RKO (cell line): ENCODE measurements around the gene CA4.
"Not testable (repeated sequence)": the region's sequence is repeated elsewhere in the genome, so short reads cannot be mapped to it uniquely, and the experiment has no call there.

Experiments used
- DNase-seq: peaks from one replicate; pipeline ENCODE4 v3.0.0-alpha.2; 2016; ENCODE audit warnings: low spot score

CA4 gene

DNA sequence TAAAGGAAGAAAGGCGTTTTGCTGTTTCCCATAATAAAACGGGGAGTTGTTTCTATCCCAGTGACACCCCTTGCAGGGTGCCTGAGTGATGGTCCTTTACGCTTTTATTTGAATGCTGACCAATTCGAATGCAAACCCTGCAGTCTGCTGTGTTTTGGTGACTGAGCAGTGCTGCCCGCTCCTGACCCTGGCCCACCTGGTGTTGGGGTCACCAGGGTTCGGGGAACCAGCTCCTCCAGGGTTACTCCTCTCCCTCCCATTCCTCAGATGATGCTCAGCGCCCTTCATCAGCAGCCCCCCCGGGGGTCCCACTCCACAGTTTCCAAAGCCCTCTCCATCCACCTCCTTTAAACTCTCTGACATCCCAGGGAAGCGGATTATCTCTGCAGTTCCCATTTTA, 6.0 kb downstream of the CA4 start:
- DNase-seq, result no peak

DNA sequence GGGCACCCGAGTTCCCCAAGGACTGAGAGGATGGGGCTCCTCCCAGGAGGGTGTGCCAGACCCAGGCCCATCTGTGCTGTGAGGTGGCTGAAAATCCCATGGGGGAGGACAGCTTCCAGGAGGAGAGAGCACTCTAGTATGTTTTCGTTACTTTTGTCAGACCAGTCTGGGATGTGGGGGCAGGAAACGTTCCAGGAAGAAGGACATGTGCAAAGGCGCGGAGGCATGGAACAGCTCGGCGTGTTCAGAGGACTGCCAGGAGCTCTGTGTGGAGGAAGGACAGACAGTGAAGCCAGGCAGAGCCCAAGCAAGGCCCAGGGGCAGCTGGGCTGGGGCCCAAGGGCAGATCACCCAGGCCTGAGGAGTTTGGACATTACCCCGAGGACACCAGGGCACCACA, 7.0 kb downstream of the CA4 start:
- DNase-seq, result no peak

DNA sequence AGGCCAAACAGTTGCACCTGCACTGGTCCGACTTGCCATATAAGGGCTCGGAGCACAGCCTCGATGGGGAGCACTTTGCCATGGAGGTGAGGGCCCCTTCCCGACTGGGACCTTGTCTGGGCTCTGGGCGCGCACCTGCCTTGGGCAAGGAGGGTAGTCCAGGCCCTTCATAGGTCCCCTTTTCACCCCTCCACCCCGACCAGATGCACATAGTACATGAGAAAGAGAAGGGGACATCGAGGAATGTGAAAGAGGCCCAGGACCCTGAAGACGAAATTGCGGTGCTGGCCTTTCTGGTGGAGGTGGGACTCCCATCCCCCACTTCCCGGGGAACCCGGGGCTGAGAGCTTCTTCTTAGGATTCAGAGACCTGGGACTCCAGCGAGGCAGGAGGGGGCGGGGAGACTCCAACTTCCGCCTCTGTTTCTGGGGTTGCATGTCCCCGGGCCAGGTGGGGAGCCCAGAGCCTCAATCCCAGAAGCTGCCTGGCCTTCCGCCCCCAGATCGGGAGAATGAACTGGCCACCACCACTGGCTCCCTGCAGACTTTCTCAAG, 7.8 kb downstream of the CA4 start:
- DNase-seq, result no peak

DNA sequence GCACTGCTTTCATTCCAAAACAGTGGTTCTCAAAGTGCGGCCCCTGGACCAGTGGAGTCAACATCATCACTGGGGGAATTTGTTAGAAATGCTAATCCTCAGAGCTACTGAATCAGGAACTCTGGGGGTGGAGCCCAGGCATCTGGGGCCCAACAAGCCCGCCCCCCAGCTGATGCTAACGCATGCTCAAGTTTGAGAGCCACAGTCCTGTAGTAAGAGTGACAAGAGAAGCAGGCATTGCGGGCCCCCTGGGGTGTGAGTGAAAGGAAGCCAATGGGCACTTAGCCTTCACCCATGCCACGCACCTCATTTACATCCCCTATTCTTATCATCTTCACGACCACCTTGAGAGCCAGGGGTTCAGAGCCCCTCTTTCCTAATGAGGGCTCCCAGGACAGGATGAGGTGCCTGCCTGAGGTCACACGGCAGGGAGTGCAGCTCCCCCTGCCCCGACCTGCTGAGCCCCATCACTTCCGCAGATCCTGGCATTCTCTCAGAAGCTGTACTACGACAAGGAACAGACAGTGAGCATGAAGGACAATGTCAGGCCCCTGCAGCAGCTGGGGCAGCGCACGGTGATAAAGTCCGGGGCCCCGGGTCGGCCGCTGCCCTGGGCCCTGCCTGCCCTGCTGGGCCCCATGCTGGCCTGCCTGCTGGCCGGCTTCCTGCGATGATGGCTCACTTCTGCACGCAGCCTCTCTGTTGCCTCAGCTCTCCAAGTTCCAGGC, 9.1 kb downstream of the CA4 start:
- no peak for DNase-seq

DNA sequence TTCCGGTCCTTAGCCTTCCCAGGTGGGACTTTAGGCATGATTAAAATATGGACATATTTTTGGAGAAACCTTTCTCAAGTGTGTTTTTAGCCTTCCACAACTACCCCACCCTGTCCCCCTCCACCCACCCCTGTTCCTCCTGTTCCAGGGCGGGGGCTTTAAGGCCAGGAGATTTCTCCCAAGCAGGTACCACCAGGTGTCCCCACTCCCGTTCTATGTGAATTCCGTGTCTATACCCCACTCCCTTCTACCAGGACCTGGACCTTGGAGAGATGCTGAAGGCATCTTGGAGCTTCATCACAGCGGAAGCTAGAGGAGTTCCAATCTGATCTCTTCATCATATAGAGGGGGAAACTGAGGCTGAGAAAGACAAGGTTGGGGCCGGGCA, 9.7 kb downstream of the CA4 start:
- no peak for DNase-seq

DNA sequence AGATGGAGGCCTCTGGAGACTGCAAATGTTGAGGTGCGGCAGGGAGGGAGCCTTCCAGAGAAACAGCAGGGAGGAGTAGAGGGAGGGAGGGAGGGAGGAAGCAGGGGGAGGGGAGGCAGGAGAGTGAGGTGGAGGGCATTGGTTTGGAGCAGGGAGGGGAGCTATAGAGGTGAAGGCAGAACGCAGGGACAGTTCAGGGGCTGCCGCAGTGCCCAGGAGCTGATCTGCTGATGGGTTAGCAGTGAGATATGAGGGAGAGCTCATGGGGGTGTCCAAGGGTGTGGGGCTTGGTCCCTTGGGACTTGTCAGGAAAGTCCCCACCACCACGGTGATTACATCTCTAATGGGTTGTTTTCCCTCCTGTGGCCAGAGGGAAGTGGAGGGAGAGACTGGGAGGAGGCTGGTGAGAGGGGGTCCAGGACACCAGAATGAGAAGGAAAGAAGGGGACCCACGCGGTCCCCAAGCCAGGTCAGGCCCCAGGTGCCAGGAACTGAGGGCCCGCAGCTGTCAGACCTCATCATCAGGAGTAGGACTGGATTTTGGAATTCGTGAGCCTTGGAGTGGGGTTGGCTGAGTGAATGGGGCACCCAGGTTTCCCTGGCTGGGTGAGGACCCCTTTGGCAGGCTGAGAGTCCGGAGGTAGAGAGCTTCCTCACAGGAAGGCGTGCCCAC, 11.2 kb downstream of the CA4 start:
- DNase-seq, result no peak

DNA sequence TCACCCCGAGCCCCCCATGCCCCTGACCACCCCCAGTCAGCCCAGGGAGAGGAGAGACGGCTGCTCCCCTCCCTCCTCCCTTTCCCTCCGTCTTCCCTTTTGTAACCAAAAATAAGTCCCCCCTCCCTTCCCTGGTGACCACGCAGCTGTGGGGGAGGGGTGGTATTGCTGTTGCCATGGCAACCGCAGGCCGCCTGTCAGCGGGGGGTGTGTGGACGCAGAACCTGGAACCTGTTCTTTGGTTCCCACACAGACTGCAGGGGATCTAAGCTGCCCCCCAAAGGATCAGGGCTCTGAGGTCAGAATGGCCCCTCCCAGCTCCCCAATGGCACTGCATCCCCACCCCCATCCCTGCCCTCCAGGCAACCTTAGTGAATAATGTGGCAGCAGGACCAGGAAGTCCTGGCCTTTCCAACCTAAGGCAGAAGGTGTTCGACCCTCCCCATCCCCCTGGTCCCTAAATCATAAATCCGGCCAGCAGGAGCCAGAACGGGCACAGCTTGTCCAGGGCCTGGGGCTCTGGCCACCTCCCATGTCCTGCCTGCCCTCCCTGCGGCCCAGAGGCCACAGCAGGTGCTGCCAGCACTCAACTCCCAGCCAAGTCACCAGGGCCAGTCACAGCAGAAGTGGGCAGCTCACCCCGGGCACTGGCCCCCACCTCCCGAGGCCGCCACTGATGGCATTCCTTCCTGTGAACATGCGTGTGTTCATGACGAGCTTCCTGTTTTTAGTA, 12.0 kb downstream of the CA4 start:
- no peak for DNase-seq

DNA sequence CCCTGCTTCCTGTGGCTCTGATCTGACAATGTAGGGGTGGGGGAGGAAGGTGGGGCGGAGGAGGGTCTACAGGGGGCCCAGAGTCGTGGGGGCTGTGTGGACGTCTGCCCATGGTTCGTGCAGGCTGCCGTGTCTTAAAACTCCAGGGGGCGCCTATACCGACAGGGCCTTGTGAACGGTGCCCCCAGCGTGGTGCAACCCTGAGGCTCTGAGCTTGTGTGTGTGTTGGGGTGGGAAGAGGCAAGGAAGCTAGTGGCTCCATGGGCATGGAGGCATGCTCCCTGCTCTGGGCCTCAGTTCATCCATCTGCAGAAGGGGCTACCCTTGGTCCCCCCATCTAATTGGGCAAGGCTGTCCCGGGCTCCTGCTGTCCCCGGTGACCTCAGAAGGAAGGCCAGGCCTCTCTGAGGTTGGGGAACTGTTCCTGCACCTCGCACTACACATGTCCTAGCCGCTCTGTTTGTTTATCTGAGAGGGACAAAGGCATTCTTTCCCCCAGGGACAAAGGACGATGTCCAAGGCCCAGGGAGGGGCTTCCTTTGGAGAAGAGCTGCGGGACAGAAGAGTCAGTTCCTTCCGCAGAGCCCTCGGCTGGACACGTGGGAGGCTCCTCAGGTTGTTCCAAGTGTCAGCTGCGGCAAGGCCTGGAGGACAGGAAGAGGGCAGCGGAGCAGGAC, 13.5 kb downstream of the CA4 start:
- no peak for DNase-seq

DNA sequence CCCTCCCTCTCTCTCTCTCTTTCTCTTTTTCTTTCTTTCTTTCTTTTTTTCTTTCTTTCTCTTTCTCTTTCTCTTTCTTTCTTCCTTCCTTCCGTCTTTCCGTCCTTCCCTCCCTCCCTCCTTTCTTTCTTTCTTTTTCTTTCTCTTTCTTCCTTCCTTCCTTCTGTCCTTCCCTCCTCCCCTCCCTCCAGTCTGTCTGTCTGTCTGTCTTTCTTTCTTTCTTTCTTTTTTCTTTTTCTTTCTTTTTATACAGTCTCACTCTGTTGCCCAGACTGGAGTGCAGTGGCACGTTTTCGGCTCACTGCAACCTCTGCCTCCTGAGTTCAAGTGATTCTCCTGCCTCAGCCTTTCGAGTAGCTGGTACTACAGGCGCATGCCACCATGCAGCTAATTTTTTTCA, 14.4 kb downstream of the CA4 start:
- no peak for DNase-seq

DNA sequence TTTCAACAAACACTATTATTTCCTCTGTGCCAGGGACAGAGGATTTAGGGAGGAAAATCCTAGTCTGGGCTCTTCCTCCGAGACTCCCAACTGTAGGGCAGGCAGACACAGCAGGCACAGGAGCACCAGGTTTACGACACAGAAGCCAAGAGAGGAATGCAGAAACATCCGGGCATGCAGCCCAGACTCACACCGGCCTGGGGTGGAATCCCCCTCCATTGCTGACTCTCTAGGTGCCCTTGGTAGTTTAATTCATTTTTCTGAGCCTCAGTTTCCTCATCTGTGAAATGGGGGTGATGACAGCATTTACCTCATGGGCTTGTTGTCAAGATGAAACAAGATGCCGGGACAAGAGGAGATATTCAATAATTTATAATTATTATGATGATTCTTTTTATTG, 14.9 kb downstream of the CA4 start:
- DNase-seq, result no peak

DNA sequence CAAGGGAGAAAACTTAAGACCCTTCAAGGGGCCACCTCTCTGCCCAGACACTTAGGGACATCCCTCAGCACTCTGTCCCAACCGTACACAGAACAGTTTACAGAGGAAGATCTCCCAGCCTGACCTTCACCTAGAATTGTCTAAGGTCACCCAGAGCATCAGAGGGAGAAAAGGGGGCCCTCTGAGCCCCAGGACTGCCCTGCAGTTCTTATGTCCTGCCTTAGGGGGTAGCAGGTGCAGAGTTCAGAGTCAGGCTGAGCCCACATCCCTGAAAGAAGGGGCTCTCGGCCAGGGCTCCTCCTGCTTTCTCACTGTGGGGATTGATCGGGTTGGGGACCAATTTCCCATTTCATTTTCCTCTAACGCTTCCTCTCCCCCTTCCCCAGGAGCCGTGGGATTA, 15.4 kb downstream of the CA4 start:
- no peak for DNase-seq

DNA sequence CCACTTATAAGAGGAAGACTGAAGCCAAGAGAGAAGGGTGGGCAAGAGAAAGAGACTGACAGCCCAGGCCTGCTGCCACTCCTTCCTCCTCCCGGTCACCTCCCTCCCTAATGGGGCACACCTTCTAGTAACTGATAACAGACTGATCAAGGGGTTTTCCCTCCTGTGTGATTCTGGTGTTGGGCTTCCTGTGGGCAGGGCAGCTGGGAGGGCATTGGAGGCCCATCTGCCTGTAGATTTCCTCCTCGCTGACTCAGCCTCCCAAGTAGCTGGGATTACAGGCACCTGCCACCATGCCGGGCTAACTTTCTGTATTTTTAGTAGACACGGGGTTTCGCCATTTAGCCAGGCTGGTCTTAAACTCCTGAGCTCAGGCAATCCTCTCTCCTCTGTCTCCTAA, 16.2 kb downstream of the CA4 start:
- DNase-seq, result no peak

DNA sequence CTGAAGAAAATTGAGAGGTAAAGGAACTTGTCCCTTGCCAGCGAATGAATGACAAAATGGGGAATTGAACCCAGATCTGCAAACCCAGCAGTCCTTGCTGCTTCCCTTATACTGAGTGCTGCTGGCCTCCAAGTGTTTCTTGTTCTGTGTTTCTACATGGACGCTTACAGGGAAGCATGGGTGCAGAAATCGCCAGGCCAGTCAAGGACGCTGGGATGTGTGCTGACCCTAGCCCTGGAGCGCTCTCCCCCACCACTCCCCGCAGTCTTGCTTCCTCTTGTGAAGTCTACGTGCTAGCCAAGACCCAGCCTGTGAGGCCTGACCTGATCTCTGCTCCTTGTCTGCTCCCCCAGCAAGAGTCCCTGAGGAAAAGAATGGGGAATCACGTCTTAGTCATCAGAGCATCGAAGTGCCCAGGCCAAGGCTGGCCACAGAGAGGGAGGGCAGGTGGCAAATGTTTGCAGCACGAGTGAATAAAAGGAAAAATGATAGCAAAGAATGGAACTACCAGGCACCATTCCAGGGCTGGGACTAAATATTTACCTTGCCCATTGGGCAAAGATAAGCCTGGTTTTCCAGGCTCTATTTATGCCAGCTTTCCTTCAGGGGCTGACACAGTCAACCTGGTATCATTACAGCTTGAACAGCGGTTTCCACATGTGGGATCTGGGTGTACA, 17.4 kb downstream of the CA4 start:
- no peak for DNase-seq

DNA sequence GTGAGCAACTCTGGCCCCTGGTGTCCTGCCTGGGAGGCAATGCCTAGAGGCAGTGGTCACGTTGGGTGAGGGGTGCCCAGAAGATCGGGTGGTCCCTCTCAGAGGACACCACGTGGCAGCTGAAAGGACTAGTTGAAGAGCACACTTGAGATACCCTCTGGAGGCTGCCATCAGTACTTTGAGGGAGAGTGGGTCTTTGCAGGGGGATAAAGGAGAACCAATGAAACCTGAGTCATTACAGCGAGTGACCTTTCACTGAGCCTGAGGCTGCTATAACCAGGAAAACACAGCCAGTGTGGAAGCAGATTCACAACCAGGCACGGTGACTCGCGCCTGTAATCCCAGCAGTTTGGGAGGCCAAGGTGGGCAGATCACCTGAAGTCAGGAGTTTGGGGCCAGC, 18.9 kb downstream of the CA4 start:
- no peak for DNase-seq

DNA sequence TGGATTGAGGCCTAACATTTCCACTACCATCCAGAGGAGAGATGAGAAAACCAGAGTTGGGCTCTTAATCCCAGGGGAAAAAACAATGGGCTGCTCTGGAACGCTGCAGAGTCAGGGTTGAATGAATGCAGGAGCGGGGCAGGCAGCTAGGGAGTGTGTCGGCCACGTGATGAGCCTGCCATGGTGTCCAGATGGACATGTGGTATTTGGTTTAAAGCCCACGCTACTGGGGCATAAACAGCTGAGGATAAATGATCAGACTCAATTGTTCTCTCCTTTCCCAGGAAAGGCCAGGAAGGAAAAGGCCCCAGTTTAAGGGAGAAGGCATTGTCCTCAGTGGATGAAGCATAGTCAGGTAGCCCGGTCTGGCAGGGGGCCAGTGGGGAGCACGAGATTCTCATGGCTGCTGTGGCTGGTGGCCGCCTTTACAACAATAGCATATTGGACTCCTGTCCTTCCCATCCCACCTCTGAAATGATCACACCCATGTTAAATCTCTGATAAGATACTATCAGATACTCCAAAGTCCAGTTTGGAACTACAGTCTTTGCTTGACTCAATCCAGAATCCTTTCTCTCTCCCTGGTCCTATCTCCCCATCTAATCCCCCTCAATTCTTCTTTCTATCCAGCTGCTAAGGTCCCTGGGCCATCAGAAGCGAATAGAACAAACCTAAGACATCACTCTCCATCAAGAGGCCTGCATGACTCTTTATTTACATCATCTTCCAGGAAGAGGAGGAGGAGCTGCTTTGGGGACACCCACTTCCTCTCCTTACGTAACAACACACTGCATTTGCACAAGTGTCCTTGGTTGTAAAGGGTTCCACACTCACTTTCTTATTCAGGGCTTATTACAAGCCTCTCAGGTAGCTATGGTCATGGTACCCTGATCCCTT, 20.4 kb downstream of the CA4 start:
- no peak for DNase-seq

DNA sequence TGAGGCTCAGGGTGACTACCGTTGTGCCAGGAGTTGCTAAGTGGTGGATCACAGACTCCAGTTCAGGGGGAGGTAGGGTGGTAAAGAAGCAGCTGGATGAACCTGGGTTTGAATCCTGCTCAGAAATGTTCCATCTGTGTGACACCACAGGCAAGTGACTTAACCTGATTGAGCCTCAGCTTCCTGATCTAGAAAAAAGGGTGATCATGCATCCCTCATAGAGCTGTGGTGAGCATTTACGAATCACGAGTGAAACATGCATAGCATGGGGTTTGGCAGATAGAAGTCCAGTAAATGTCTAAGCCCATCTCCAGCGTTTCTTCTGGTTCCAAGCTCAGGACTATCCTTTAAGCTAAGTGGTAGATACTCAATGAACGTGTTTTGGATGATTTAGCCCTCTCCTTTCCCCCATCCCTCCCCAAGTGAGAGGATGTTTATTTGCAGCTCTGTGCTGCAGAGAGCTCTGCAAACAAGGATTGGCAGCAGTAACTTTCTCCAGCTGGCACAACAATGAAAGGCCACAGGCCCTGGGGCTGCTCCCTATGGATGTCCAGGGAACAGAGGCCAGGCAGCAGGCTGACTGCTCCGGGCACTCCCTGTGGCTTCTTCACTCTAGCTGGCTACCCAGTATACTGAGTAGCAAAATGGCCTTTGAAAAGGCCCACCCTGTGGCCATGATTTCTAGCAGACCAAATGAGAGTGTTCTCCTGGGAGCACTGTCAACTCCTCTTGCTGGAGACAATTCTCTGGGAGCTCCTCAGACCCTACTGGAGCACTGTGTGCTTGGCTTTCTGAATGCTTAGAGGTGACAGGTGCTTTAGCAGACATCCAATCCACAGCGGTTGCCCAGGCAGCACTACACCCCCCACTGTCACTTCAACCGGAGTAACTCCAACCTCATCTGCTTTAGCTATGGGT, 21.3 kb downstream of the CA4 start:
- no peak for DNase-seq

DNA sequence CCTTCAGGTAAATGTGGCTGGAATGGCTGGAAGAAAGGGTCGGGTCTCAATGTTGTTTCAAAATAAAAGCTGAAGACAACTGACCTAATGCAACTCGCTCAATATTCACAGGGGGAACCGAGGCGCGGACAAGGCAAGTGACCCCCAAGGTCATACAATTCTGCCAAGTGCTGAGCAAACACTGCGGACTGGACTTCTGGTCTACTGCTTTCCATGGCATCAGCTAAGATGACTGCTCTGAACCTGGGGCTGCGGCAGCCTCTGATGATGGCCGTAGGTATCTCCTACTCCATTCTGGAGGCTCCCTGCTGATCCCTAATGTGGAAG, 21.9 kb downstream of the CA4 start:
- DNase-seq, result no peak

DNA sequence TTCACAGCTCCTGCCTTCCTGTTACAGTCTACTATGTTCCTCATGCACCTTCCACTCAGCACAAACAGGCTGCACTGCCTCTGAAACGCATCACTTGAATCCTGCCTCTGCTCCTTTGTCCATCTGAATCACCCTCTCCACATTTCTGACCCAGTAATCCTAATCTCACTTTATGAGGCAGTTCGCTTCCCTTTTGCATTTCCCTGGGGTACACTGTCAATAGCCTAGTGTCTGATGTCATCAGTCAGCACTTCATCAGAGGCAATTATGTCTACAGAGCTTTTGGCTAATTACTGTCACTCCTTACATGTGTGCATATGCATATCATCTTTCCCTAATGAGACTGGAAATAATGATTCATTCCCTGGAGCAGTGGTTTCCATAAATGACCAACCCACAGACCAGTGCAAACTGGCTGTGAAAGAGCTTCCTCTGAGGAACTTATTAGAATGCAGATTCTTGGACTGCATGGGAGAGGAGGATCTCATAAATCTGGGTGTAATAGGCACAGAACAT, 23.6 kb downstream of the CA4 start:
- peak; percentile 60 for DNase-seq

DNA sequence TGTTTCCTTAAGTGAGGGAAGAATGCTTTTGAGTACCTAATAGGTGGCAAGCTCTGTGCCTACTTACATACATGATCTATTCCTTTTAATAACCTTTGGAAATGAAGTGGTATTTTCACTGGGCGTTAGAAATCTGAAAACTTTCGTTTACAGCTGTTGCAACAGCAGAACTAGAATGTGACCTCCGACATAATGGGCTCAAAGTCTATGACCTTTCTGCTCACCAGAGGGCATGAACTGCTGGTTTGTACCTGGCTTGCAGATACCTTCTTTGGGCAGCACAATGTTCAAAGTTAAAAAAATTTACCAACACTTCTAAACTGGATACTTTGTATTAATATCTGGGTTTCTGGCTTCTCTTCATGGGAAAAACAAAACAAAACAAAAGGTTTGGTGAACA, 24.3 kb downstream of the CA4 start:
- DNase-seq, result no peak

DNA sequence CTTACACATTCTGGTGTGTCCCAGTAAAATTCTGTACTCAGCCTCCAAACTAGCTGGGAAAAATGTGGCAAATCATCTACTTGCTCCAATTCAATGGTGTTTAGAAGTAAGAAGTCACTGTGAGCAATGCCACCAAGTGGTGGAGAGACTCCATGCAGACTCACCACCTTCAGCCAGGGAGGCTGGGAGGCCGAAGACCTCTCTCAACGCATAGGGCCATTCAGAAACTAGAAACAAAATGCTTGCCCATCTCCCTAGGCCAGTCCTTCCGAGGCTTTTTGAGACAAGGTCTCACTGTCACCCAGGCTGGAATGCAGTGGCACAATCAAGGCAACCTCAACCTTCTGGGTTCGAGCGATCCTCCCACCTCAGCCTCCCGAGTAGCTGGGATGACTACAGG, 25.0 kb downstream of the CA4 start:
- not testable (repeated sequence) for DNase-seq
